ENCODE results near the gene TMEM151B. TPM values are rescaled to one million over a fixed set of nuclear protein-coding genes. Genes with fewer than 3 reads are reported as not detected.

TMEM151B gene
- total RNA-seq, 4 donors from 2014 or later: 0.10 to 0.15 TPM; not detected in 2

DNA sequence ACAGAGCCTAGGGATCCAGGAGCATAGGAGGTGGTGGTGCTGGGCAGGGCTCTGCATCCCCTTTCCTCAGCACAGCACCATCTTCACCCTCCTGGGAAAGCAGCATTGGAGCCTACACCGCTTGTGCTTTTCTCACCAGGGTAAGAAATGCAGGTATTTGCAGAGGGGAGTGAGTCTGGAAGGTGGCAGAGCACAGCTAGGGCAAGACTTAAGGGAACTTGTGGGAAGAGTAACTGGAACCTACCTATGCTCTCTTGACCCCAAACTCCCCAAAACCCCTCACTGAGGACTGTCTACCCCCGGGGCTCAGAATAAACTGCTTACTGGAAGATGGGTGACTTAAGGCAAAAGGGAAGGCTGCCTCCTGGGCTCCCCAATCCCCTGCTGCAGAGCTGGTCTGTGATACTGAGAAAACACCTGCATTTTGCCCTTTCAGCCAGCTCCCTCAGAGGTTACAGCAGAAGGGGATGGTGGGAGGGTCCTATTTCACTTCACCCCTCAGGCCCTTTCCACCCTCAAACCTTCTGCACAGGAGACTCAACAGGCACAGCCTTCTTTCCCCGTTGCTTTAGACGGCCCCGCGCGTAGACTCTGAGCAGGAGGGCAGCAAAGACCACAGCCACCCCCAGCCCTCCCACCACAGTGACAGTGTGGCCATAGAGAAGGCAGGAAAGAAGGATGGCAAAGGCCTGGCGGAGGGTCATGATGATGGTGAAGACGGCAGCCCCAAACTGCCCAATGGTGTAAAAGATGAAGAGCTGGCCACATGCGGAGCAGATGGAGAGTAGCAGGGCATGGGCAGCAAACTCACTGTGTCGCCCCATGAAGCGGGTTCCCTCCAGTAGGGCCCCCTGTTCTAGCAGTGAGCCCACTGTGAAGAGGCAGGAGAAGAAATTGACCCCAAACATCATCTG is 15.8 kb upstream of the TMEM151B start:
- TF ChIP-seq, protein P1, sequence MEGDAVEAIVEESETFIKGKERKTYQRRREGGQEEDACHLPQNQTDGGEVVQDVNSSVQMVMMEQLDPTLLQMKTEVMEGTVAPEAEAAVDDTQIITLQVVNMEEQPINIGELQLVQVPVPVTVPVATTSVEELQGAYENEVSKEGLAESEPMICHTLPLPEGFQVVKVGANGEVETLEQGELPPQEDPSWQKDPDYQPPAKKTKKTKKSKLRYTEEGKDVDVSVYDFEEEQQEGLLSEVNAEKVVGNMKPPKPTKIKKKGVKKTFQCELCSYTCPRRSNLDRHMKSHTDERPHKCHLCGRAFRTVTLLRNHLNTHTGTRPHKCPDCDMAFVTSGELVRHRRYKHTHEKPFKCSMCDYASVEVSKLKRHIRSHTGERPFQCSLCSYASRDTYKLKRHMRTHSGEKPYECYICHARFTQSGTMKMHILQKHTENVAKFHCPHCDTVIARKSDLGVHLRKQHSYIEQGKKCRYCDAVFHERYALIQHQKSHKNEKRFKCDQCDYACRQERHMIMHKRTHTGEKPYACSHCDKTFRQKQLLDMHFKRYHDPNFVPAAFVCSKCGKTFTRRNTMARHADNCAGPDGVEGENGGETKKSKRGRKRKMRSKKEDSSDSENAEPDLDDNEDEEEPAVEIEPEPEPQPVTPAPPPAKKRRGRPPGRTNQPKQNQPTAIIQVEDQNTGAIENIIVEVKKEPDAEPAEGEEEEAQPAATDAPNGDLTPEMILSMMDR (IDR thresholded peaks at IDR 0.05): no peak
- TF ChIP-seq POLR2A (IDR thresholded peaks at IDR 0.05) (no peak), POLR2AphosphoS5 (IDR thresholded peaks at IDR 0.05) (no peak), EP300 (IDR thresholded peaks at IDR 0.05) (no peak)
- Histone ChIP-seq H3K36me3 (peaks cover 71% of the 10 kb centered on the region), H3K27me3 (no peaks in the 10 kb centered on the region), H3K4me1 (peaks cover 43% of the 10 kb centered on the region), H3K4me3 (no peak overlapping the region), H3K27ac (no peak overlapping the region), H3K9me3 (no peaks in the 10 kb centered on the region)
- 74% methylated on average over 10 of the region's 12 CpGs for WGBS
- DNase-seq (ENCODE audit: low spot score in 2 of 2): no peak

DNA sequence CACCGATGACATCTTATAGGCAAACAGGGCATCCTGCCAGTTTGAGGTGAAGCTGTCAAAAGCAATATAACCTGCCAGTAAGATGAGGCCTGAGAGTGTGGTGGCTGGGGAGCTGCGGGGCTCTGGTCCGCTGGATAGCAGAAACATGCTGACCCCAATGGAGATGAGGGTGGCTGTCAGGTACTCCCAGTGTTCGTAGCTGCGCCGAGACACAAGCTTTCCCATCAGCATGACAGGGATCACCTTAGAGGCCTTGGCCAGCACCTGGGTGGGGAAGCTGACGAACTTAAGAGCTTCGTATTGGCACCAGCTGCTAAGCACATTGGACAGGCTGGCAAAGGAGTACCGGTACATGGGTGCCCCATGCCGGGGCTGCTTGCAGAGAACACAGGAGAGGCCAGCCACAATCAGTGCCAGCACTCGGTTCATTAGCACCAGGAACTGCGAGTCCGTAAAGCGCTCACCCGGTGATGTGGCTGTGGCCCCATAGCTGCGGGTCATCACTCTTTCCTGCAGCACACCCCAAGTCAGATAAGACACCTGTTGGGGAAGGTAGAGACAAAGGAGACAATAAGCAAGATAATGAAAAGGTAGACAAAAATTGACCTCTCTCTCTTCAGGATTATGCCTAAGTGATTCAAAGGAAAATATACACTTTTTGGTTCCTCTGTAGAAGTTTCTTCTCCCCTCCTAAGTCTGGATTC is 15.0 kb upstream of the TMEM151B start:
- Histone ChIP-seq H3K9me3 (no peaks in the 10 kb centered on the region), H3K4me3 (no peak overlapping the region), H3K36me3 (peaks cover 70% of the 10 kb centered on the region), H3K4me1 (peaks cover 35% of the 10 kb centered on the region), H3K27me3 (no peaks in the 10 kb centered on the region), H3K27ac (no peak overlapping the region)
- WGBS: 54% methylated on average over 13 of the region's 16 CpGs
- TF ChIP-seq EP300 (IDR thresholded peaks at IDR 0.05): no peak
- TF ChIP-seq, protein P1 (IDR thresholded peaks at IDR 0.05): no peak
- TF ChIP-seq POLR2AphosphoS5 (IDR thresholded peaks at IDR 0.05): no peak
- no peak for TF ChIP-seq POLR2A (IDR thresholded peaks at IDR 0.05)
- DNase-seq (ENCODE audit: low spot score in 2 of 2): no peak

DNA sequence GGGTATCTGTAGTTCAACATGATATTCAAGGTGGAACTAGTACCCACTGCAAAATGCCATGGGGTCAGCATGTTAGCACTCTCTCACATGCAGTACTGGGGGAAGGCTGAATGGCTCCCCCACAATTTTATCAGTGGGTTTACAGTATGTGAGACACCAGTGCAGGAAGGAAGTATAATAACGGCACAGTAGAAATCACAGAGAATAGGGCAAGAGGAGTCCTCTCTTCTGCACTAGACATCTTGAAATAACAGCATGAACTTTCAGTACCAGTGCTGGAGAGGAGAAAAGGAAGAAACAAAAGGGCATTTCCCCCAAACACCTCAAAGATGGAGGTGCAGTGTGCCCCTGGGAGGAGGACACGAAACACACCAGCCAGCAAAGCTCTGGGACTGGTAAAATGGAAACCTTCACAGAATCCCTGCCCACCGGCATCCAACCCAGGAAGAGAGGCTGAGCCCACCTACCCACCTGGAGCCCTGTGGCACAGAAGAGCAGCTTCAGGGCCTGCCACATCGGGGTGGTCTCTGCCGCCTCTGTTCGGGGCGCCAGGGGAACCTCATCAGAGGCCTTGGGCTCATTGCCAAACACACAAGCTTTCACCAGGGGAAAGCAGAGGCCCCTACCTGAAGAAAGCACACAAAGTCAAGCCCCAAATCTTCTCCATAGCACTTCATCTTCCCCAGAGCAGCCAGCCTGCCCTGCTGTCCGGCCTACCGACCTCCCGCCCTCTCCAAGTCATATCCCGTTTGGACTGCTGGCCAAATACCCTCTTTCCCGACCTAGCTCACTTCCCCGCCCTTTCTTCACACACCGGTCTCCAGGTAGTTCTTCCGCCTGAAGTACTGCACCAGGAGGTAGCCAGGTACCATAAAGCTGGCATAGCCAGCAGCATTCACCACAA is 14.1 kb upstream of the TMEM151B start:
- Histone ChIP-seq H3K27ac (peak overlapping the region; percentile 92), H3K4me1 (peaks cover 29% of the 10 kb centered on the region), H3K36me3 (peaks cover 62% of the 10 kb centered on the region), H3K4me3 (peak overlapping the region; percentile 95), H3K9me3 (no peaks in the 10 kb centered on the region), H3K27me3 (no peaks in the 10 kb centered on the region)
- WGBS: 26% methylated on average over 15 of the region's 15 CpGs
- no peak for DNase-seq (ENCODE audit: low spot score in 2 of 2)
- TF ChIP-seq POLR2AphosphoS5 (IDR thresholded peaks at IDR 0.05): no peak
- TF ChIP-seq, protein P1 (IDR thresholded peaks at IDR 0.05): no peak
- no peak for TF ChIP-seq EP300 (IDR thresholded peaks at IDR 0.05)
- TF ChIP-seq POLR2A (IDR thresholded peaks at IDR 0.05): no peak

GRCh38 chr6:44256775-44257024 is 13.6 kb upstream of the TMEM151B start:
- no peak for DNase-seq (ENCODE audit: low spot score in 2 of 2)
- no peaks in the 10 kb centered on the region for H3K27me3 ChIP-seq
- H3K36me3 ChIP-seq: peaks cover 56% of the 10 kb centered on the region
- peak overlapping the region; percentile 95 for H3K4me3 ChIP-seq
- H3K9me3 ChIP-seq: no peaks in the 10 kb centered on the region
- 0% methylated on average over 6 of the region's 12 CpGs for WGBS
- H3K27ac ChIP-seq: peak overlapping the region; percentile 92
- TF ChIP-seq EP300 (IDR thresholded peaks at IDR 0.05) (no peak), POLR2A (IDR thresholded peaks at IDR 0.05) (no peak), POLR2AphosphoS5 (IDR thresholded peaks at IDR 0.05) (no peak)
- TF ChIP-seq, protein P1 (IDR thresholded peaks at IDR 0.05): no peak
- peaks cover 29% of the 10 kb centered on the region for H3K4me1 ChIP-seq
